SK-N-SH treated with all-trans-retinoic acid at 6 μM for 48 hours (cell line): ENCODE data around the gene XPR1.

Experiments
- ATAC-seq: fragments of 200-7000 bp; cut with Tn5 transposase; 3 replicates; pipeline ENCODE4 v1.9.1; 2020; ENCODE audit warnings: mild to moderate bottlenecking, moderate library complexity
- ARNTL ChIP-seq: fragments of 450-650 bp; formaldehyde crosslinking; IDR thresholded peaks from 2 replicates; pipeline ENCODE4 v1.5.0; 2020; ENCODE audit warnings: low read depth, mild to moderate bottlenecking, moderate library complexity, borderline replicate concordance
- CSDC2 ChIP-seq: fragments of 250-450 bp; sonication (Bioruptor Pico); IDR thresholded peaks from 2 replicates; pipeline ENCODE4 v1.5.0; 2020; ENCODE audit warnings: mild to moderate bottlenecking, moderate library complexity
- ESRRG ChIP-seq: fragments of 250-450 bp; sonication (Bioruptor Pico); IDR thresholded peaks from 2 replicates; pipeline ENCODE4 v1.6.1; 2021; ENCODE audit warnings: mild to moderate bottlenecking
- ISL1 ChIP-seq: fragments of 250-450 bp; sonication (Bioruptor Pico); IDR thresholded peaks from 2 replicates; pipeline ENCODE4 v2.1.2; 2022; ENCODE audit warnings: mild to moderate bottlenecking, moderate library complexity
- OSR1 ChIP-seq: fragments of 250-450 bp; sonication (Bioruptor Pico); IDR thresholded peaks from 2 replicates; pipeline ENCODE4 v1.8.0; 2022; ENCODE audit warnings: moderate library complexity, mild to moderate bottlenecking, inconsistent platforms
- PPARA ChIP-seq: fragments of 250-450 bp; sonication (Bioruptor Pico); IDR thresholded peaks from 2 replicates; pipeline ENCODE4 v1.5.0; 2020; ENCODE audit warnings: mild to moderate bottlenecking, borderline replicate concordance
- RARB ChIP-seq: fragments of 250-450 bp; sonication (Bioruptor Pico); IDR thresholded peaks from 2 replicates; pipeline ENCODE4 v1.8.0; 2021; ENCODE audit warnings: mild to moderate bottlenecking, moderate library complexity
- SNAI2 ChIP-seq: fragments of 250-450 bp; sonication (Bioruptor Pico); IDR thresholded peaks from 2 replicates; pipeline ENCODE4 v1.5.0; 2020; ENCODE audit warnings: mild to moderate bottlenecking, moderate library complexity
- TOX ChIP-seq: fragments of 250-450 bp; sonication (Bioruptor Pico); IDR thresholded peaks from 2 replicates; pipeline ENCODE4 v1.8.0; 2021; ENCODE audit warnings: mild to moderate bottlenecking, moderate library complexity, borderline replicate concordance
- ZC3H10 ChIP-seq: fragments of 250-450 bp; sonication (Bioruptor Pico); IDR thresholded peaks from 2 replicates; pipeline ENCODE4 v1.5.1; 2021; ENCODE audit warnings: mild to moderate bottlenecking, moderate library complexity
- ZFP30 ChIP-seq: fragments of 450-650 bp; formaldehyde crosslinking; IDR thresholded peaks from 2 replicates; pipeline ENCODE4 v1.5.0; 2022; ENCODE audit warnings: mild to moderate bottlenecking, moderate library complexity
- ZNF565 ChIP-seq: fragments of 450-650 bp; formaldehyde crosslinking; conservative IDR thresholded peaks from 2 replicates; pipeline ENCODE4 v1.5.0; 2020; ENCODE audit warnings: low read depth, mild to moderate bottlenecking, moderate library complexity
- ZNF70 ChIP-seq: fragments of 450-650 bp; formaldehyde crosslinking; IDR thresholded peaks from 2 replicates; pipeline ENCODE4 v1.5.0; 2020; ENCODE audit warnings: mild to moderate bottlenecking, moderate library complexity
- ZNF8 ChIP-seq: fragments of 450-650 bp; formaldehyde crosslinking; IDR thresholded peaks from 2 replicates; pipeline ENCODE4 v1.5.0; 2020; ENCODE audit warnings: mild to moderate bottlenecking, moderate library complexity
- TF ChIP-seq, protein P1 (sequence below): fragments of 250-450 bp; sonication (Bioruptor Pico); IDR thresholded peaks from 2 replicates; pipeline ENCODE4 v1.5.1; 2021; ENCODE audit warnings: mild to moderate bottlenecking, moderate library complexity
- TF ChIP-seq, protein P2 (sequence below): fragments of 250-450 bp; sonication (Bioruptor Pico); IDR thresholded peaks from 2 replicates; pipeline ENCODE4 v1.5.1; 2020; ENCODE audit warnings: low read depth, mild to moderate bottlenecking, moderate library complexity
- TF ChIP-seq, protein P3 (sequence below): fragments of 250-450 bp; sonication (Bioruptor Pico); IDR thresholded peaks from 2 replicates; pipeline ENCODE4 v1.8.0; 2020; ENCODE audit warnings: mild to moderate bottlenecking, moderate library complexity, borderline replicate concordance
- TF ChIP-seq, protein P4 (sequence below): fragments of 250-450 bp; sonication (Bioruptor Pico); IDR thresholded peaks from 2 replicates; pipeline ENCODE4 v1.8.0; 2021; ENCODE audit warnings: low read depth, mild to moderate bottlenecking, moderate library complexity, borderline replicate concordance
- TF ChIP-seq, protein P5 (sequence below): fragments of 250-450 bp; sonication (Bioruptor Pico); IDR thresholded peaks from 2 replicates; pipeline ENCODE4 v1.5.0; 2020; ENCODE audit warnings: mild to moderate bottlenecking, moderate library complexity

The XPR1 gene

DNA sequence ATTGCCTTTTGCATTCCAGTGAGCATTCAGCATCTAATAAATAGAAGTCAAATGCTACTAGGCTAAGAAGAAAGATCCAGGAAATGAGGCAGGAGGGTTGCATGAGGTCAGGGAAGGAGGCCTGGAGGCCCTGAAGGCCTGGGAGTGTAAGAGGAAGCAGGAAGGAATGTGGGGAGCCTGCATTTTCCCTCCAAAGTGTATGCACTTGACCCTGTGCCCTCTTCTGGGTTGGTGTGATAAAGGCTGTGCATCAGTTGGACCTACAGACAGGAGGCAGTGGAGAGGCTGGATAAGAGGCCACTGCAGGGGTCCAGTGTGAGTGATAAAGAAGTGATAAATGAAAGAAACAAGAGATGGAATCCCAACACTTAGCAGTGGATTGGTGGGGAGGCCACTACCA lies 301.3 kb downstream of the XPR1 start:
- ATAC-seq = no peak
- TF ChIP-seq ZNF8 (no peak), CSDC2 (no peak), ESRRG (no peak), ZC3H10 (CRISPR knock-in tag) (no peak), TOX (CRISPR knock-in tag) (no peak), ZNF70 (CRISPR knock-in tag) (no peak), ZFP30 (CRISPR knock-in tag) (no peak)
- TF ChIP-seq, protein P1, sequence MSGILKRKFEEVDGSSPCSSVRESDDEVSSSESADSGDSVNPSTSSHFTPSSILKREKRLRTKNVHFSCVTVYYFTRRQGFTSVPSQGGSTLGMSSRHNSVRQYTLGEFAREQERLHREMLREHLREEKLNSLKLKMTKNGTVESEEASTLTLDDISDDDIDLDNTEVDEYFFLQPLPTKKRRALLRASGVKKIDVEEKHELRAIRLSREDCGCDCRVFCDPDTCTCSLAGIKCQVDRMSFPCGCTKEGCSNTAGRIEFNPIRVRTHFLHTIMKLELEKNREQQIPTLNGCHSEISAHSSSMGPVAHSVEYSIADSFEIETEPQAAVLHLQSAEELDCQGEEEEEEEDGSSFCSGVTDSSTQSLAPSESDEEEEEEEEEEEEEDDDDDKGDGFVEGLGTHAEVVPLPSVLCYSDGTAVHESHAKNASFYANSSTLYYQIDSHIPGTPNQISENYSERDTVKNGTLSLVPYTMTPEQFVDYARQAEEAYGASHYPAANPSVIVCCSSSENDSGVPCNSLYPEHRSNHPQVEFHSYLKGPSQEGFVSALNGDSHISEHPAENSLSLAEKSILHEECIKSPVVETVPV (CRISPR knock-in tag) = no peak
- TF ChIP-seq, protein P2, sequence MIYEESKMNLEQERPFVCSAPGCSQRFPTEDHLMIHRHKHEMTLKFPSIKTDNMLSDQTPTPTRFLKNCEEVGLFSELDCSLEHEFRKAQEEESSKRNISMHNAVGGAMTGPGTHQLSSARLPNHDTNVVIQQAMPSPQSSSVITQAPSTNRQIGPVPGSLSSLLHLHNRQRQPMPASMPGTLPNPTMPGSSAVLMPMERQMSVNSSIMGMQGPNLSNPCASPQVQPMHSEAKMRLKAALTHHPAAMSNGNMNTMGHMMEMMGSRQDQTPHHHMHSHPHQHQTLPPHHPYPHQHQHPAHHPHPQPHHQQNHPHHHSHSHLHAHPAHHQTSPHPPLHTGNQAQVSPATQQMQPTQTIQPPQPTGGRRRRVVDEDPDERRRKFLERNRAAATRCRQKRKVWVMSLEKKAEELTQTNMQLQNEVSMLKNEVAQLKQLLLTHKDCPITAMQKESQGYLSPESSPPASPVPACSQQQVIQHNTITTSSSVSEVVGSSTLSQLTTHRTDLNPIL (CRISPR knock-in tag) = no peak

DNA sequence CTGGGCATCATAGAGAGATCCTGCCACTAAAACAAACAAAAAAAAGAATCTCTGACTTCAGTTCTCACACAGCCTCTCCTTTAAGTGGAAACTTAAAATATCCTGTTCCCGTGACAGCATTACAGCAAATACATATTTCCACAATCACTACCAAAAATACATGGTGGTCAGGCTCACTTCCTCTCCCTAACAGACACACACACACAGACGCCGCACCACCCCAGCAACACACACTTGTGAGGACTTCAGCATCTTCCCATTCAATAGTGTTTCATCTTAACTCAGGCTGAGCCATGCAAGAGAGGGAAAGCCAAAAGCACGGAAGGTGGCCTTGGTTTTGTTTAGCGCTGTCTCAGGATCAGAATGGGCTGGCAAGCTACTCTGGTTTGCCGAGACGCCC lies 302.7 kb downstream of the XPR1 start:
- no peak for TF ChIP-seq TOX (CRISPR knock-in tag)
- TF ChIP-seq, protein P1 (CRISPR knock-in tag) = no peak
- TF ChIP-seq OSR1 (CRISPR knock-in tag) = no peak
- TF ChIP-seq, protein P3, sequence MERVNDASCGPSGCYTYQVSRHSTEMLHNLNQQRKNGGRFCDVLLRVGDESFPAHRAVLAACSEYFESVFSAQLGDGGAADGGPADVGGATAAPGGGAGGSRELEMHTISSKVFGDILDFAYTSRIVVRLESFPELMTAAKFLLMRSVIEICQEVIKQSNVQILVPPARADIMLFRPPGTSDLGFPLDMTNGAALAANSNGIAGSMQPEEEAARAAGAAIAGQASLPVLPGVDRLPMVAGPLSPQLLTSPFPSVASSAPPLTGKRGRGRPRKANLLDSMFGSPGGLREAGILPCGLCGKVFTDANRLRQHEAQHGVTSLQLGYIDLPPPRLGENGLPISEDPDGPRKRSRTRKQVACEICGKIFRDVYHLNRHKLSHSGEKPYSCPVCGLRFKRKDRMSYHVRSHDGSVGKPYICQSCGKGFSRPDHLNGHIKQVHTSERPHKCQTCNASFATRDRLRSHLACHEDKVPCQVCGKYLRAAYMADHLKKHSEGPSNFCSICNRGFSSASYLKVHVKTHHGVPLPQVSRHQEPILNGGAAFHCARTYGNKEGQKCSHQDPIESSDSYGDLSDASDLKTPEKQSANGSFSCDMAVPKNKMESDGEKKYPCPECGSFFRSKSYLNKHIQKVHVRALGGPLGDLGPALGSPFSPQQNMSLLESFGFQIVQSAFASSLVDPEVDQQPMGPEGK = no peak
- TF ChIP-seq ZNF565 (CRISPR knock-in tag) = no peak
- no peak for TF ChIP-seq ARNTL (CRISPR knock-in tag)
- no peak for TF ChIP-seq PPARA
- TF ChIP-seq, protein P2 (CRISPR knock-in tag) = no peak
- TF ChIP-seq, protein P4, sequence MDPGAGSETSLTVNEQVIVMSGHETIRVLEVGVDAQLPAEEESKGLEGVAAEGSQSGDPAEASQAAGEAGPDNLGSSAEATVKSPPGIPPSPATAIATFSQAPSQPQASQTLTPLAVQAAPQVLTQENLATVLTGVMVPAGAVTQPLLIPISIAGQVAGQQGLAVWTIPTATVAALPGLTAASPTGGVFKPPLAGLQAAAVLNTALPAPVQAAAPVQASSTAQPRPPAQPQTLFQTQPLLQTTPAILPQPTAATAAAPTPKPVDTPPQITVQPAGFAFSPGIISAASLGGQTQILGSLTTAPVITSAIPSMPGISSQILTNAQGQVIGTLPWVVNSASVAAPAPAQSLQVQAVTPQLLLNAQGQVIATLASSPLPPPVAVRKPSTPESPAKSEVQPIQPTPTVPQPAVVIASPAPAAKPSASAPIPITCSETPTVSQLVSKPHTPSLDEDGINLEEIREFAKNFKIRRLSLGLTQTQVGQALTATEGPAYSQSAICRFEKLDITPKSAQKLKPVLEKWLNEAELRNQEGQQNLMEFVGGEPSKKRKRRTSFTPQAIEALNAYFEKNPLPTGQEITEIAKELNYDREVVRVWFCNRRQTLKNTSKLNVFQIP (CRISPR knock-in tag) = no peak
- TF ChIP-seq ISL1 = no peak
- TF ChIP-seq, protein P5, sequence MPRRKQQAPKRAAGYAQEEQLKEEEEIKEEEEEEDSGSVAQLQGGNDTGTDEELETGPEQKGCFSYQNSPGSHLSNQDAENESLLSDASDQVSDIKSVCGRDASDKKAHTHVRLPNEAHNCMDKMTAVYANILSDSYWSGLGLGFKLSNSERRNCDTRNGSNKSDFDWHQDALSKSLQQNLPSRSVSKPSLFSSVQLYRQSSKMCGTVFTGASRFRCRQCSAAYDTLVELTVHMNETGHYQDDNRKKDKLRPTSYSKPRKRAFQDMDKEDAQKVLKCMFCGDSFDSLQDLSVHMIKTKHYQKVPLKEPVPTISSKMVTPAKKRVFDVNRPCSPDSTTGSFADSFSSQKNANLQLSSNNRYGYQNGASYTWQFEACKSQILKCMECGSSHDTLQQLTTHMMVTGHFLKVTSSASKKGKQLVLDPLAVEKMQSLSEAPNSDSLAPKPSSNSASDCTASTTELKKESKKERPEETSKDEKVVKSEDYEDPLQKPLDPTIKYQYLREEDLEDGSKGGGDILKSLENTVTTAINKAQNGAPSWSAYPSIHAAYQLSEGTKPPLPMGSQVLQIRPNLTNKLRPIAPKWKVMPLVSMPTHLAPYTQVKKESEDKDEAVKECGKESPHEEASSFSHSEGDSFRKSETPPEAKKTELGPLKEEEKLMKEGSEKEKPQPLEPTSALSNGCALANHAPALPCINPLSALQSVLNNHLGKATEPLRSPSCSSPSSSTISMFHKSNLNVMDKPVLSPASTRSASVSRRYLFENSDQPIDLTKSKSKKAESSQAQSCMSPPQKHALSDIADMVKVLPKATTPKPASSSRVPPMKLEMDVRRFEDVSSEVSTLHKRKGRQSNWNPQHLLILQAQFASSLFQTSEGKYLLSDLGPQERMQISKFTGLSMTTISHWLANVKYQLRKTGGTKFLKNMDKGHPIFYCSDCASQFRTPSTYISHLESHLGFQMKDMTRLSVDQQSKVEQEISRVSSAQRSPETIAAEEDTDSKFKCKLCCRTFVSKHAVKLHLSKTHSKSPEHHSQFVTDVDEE (CRISPR knock-in tag) = no peak
- TF ChIP-seq SNAI2 (CRISPR knock-in tag) = no peak
- no peak for TF ChIP-seq CSDC2
- no peak for TF ChIP-seq RARB (CRISPR knock-in tag)
- TF ChIP-seq ZNF70 (CRISPR knock-in tag) = no peak
- TF ChIP-seq ZNF8 = no peak
- ATAC-seq = no peak
